ENCODE measurements around the gene TOX4.
A peak's percentile ranks its signal among the peaks of the same experiment; 100 is the strongest.
"Not testable (repeated sequence)": the region's sequence is repeated elsewhere in the genome, so short reads cannot be mapped to it uniquely, and the experiment has no call there.

TOX4 gene

DNA sequence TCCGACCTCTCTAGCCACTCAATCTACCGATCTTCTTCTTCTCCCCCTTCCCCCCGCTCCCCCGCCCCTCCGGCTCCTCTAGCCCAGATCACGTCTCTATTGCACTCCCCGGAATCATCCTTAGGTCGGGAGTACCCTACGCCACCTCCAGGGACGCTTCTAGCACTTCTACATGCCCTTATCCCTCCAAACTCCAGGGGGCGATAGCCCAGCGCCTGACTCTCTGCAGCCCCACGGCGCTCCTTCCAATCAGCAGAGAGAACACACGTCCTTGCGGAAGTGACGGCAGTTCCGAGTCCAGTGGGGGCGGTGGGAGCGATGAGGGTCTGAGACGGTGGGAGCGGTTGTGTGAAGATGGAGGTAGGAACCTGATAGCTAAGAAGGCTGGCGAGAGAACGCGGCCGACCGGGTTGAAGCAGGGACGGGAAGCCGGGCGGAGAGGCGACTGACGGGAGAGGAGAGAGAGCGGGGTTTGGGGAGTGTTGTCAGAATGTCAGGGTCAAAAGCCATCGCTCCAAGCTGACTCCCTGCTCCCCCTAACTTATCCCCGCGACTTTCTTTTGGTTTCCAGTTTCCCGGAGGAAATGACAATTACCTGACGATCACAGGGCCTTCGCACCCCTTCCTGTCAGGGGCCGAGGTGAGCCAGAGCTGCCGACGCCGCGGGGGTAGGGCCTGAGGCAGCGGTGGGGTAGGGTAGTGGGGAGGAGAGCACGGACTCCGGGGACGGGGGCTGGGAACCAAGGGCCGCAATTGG is at the start of gene TOX4, which contains the start of gene RAB2B:
Gene TOX4, plus strand, starts transcription at position 271 of the 757 bp plus-strand sequence. Its CDS starts 84 bp downstream, at position 355.
Gene RAB2B, minus strand, starts transcription at position 35 of the 757 bp plus-strand sequence. CDS start 87 bp downstream, outside the sequence.
- DNase-seq (ENCODE audit: low read depth in 2 of 2): peak; percentile 91 to 94

DNA sequence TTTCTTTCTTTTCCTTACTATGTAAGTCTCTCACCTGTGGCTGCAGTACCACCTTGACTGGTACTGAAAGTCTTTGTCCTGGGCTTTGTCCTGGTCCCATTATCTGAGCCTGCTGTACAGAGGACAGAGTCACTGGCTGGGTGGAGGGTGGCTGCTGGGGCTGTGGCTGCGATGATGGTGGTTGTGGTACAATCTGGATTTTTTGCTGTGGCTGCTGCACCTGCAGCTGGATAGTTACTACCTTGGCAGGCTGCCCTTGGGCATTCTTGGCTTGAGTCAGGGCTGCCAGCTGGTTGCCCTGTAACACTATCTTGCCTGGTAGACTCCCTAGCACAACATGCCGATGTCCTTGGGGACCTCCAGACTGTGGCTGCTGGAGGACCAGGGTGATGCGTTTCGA is 48.1 kb upstream of the TOX4 start:
- no peak for DNase-seq (ENCODE audit: low read depth in 2 of 2)

DNA sequence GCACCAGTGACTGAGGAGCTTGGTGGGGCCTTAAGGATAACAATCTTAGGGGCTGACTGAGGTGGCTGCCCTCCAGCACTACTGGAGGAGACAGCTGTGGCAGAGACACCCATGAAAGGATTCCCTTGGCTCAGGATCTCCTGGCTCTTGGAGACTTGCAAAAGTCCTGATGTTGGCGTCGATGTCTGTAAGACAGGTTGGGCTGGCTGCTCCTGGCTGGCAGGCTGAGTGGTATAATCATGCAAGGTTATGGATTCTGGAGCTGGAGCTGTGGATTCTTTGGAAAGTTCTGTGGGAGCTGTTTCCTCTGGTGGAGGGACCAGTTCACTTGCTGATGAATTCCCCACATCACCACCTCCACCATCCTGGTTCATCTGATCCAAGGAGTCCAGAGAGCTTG is 45.9 kb upstream of the TOX4 start:
- no peak for DNase-seq (ENCODE audit: low read depth in 2 of 2)

DNA sequence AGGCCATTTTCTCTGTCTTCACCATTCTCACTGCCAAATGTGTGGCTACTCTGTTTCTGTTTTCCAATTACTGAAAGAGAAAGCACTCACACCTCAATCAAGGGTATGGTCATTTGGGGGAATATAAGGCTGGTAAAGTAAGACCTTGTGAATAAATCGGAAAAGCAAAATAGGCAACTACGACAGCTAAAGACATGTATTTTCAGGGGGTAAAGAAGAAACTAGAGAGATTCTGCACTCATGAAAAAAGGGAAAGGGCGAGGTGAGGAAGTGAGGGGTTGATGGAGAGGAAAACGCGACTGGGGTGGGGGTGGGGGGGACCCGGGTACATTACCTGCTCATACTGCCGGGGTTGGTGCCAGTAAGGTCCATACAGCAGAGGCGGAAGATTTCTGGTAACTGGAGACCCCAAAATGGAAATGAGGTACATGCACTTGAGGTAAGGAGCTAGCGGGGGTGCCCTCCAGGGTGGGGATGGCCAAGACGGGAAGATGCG is 40.4 kb upstream of the TOX4 start:
- DNase-seq (ENCODE audit: low read depth in 2 of 2): no peak

DNA sequence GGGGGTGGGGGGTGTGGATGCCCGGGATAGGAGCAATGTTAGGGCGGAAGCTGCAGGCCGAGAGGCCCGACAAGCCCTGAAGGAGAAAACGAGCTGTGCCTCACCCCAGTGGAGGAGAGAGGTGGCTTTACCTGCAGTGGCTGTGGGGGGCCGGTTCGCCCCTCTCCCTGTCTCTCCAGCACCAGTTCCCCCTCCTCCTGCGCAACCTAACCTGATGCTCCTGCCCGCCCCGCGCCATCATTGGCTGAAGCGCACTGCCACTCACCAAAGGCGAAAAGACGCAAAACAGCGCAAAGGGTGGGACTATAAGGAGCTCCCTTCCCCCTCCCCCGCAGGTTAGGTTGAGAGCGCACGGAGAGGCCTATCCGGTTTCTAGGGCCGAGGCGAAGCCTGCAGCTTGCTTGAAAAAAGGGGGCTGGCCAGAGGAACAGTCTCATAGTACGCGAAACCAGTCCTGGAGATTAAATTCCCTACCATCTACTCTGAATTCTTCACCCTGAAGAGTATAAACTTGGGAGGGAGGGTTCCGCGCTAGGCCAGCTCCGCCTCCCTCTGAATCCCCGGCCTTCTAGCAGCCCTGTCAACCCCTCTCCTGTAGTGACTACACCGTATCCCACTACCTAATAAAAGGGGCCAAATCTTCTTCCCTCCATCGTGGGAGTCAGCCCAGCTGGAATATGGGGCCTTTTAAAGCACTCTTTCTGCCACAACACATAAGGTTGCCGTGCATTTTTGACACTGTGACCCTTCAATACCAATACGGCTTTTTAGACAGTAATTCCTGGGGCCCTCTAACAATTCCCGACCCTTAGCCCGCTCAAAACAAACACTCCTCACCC is 39.7 kb upstream of the TOX4 start:
- peak; percentile 96 to 98 for DNase-seq (ENCODE audit: low read depth in 2 of 2)

DNA sequence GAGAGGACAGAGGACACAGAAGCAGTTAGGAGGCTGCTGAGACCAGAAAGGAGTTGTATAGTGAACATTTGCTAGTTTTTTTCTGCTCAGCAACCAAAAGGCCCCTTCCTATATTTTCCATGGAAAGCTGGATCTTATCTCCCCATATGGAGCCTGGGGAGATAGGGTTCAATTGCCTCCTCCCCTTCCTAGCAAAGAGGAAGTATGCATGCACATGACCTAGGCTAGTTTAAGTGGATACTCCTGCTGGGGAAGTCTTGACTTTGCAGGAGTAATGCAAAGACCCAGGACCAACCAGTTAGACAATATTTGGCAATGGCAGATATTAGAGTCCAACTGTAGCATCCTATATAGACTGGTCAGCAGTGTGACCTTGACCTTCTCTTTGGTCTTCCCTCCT is 36.1 kb upstream of the TOX4 start:
- no peak for DNase-seq (ENCODE audit: low read depth in 2 of 2)

DNA sequence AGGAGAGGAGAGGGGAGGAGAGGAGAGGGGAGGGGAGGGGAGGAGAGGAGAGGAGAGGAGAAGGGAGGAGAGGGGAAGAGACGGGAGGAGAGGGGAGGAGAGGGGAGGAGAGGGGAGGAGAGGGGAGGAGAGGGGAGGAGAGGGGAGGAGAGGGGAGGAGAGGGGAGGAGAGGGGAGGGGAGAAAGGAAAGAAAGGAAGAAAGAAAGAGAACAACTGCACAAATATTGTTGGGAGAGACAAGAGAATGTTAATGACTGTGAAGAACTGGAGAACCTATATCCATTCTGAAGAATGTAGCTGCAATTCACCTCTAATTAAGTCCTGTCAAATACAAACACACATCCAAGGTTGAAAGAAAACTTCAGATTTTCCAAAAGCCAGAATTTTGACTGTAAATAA is 34.3 kb upstream of the TOX4 start:
- not testable (repeated sequence) for DNase-seq (ENCODE audit: low read depth in 2 of 2)

DNA sequence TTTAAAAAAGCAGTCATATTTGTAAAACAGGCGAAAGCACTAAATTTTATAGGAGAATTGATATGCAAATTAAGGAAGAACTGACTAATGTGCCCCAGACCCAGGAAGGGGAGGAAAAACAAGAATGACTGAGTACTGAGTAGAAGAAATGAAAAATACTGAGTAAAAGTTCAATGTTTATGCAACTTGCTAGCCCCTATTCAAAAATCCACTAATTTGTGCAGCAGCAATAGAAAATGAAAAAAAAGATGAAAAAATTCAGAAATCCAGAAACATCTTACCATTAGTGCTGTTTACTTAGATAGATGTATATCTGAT is 27.1 kb upstream of the TOX4 start:
- DNase-seq (ENCODE audit: low read depth in 2 of 2): no peak

DNA sequence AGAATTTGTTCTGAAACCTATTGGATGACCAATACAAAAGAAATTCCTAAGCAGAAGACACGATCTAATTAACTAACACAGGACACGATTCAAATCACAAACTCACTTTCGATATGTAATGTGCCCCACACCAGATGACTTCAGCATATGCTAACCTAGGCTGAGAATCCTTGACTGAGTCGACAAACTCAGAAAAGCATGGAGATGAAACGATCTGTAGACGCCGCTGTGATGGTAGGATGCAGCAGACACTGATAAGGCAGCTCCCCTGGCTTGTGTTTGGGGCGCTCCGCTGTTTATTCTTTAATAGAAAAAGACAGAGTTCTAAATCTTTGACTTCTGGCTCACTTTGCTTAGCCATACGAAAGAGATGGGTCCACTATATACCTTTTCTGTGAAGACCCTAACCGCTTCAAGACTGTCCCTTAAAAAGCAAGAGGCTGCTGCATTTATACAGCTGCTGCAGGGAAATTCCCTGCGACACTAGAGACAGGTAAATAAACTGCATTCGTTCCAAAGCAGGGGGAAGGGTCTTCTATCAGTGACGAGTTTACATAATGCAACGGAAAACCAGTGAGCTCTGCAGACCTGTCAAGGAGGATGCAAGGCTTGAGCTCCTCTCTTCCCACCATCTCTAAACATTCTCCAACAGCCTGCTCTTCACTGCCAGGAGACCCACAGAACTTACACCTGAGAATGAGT is 22.0 kb upstream of the TOX4 start:
- DNase-seq (ENCODE audit: low read depth in 2 of 2): no peak

DNA sequence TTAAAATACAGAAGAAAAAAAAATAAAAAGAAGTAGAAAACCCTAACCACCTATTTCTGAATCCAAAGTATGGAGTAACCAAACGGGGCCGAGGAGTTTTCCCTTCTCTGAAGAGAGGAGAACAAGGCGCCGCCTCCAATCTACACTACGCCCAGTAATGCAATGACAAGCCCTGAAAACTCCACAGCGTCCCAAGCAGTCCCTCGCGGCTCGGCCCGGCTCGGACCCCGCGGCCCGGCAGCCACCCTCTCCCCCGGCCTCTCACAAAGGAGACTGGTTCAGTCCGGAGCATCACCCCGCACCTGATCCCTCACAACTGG is 21.4 kb upstream of the TOX4 start:
- DNase-seq (ENCODE audit: low read depth in 2 of 2): no peak

DNA sequence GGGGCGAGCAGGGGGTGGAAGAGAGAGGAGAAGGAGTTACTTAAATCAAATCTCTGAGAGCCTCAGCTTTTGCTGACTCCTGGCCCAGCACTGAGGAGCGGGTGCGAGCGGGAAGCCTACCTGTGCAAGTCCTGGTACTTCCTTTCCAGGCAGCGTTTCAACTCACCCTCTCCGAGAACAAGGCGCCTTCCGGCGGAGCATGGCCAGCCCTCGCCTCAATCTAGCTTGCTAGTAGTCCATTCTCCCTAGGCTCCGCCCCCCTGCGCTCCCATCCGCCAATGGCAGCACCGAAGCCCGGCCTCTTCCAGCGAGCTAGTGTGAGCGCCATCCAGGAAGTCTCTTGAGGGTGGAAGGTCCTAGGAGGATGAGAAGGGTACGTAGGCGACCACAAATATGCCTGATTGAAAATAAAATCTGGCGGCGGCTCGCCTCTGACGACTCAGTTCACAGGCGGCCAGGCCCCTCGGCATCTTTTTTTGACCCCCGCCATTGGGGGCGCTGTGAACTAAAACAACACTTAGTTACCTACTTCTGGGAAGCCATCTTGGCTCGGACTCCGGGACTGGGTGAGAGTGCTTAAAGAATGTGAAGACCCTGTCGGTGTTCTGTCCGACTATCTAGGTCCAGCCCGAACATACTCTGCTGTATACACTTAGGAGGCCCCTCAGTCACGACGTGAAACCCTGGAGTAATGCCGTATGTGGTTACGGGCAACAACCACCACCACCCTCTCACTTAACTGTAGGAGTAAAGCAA is 20.9 kb upstream of the TOX4 start, which contains the start of gene CHD8:
Gene CHD8, minus strand, starts transcription at position 212 of the 756 bp plus-strand sequence. CDS start 24,480 bp downstream, outside the sequence.
- peak; percentile 99 for DNase-seq (ENCODE audit: low read depth in 2 of 2)

DNA sequence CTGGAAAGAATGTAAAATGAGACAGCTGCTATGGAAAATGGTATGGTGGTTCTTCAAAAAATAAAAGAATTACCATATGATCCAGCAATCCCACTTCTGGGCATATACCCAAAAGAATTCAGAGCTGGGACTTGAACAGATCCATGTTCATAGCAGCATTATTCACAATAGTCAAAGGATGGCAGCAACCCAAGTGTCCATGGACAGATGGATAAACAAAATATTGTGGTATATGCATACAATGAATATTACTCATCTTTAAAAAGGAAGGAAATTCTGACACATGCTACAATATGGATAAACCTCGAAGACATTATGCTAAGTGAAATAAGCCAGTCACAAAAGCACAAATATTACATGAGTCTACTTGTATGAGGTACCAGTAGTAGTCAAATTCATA is 9.4 kb upstream of the TOX4 start:
- no peak for DNase-seq (ENCODE audit: low read depth in 2 of 2)

DNA sequence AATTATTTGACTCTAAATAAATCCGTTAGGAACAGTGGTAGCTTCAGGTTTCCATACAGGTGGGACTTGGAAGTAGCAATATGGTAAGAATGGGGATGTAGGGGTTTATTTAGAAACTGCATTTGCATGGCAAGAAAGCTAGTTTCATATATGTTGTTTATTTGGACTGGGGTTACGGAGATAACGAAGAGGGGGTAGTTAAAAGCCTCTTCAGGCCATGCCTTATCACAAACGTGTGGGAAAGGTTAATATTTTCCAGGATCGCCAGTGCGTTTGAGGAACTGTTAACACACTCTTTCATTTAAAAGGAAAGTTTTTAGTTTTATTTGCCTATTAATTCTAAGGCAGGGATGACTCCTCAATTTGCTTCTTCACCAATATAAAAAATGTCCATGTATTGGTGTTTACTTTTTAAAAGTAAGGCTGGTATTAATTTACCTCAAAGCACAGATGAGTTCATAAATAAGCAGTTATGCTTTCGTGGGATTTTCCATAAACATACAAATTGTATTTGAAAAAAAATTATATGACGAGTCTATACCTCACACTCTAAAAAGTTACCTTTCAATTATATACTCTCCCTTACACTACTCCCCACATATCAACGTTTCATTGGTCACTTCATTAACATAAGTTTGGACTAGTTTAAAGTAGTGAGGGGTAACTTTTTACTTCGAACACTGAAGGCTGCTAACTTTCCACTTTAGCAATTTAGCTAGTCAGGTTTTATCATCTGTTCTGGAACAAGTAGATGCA is 1.1 kb upstream of the TOX4 start:
- DNase-seq (ENCODE audit: low read depth in 2 of 2): no peak

DNA sequence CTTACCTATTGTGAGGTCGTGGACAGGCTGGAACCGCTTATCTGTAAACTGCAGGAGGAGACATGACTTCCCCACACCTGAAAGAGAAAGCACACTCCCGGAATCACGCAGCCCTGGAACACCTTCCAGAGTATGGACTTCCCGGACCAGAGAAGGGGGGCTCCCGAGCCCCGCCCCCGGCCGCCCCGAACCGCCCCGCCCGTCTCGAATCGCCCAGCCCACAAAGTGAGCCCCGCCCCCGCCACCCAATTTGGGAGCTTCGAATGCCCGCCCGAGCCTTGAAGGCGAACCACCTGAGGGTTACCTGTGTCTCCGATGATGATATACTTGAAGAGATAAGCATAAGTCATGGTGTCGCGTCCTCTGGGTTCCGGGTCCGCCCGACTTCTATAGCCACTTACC is 471 bp upstream of the TOX4 start:
- peak; percentile 70 to 79 for DNase-seq (ENCODE audit: low read depth in 2 of 2)

DNA sequence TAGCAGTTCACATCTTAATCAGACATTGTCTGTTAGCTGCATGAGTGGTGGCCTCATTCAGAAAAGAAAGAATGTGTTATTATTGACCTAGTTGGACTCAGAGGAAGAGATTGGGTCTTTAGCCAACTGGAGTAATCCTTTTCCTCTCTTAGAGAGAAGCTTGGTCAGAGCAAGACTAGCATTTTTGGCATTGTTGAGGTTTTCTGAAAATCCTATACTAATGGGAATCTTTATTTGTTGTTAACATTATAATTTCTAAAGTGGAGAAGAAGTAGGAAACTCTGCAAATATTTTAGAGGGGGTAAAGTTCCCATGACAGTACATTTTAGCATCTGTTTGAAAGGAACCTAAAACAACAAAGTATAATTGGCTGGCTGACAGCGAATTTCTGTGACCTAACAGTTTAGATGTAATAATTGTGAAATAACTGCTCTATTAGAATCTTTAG is 9.7 kb downstream of the TOX4 start:
- DNase-seq (ENCODE audit: low read depth in 2 of 2): no peak

DNA sequence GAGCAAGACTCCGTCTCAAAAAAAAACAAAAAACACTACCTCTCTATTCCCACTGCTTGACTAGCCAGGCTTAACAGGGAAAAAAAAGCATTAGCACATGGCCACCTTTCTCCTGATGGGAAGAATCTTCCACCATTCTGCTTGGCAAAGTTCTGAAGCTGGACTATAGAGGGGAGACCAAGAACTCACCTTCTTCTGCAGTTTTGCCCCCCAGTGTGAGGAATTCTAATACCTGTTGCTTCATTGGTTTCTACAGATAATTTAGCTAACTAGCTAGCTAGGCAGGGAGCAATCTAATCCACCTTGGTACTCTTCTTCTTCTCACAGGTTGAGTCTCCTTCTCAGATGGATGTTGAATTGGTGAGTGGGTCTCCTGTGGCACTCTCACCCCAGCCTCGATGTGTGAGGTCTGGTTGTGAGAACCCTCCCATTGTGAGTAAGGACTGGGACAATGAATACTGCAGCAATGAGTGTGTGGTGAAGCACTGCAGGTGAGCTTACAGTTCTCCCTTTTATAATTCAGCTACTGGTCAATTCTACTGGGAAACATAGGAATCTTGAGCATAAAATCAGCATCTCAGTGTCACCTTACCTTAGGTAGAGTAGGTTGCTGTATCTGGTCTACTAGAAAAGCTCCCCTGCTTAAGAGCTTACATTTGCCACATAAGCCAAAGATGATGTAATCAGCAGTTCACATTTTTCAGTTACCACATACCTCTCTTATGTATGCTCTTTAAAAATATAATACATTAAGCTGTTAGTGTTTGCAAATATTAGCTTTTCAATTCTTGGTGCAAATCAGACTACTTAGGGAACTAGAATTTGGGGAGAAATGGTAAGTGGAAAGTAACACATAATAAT is 18.1 kb downstream of the TOX4 start:
- no peak for DNase-seq (ENCODE audit: low read depth in 2 of 2)

DNA sequence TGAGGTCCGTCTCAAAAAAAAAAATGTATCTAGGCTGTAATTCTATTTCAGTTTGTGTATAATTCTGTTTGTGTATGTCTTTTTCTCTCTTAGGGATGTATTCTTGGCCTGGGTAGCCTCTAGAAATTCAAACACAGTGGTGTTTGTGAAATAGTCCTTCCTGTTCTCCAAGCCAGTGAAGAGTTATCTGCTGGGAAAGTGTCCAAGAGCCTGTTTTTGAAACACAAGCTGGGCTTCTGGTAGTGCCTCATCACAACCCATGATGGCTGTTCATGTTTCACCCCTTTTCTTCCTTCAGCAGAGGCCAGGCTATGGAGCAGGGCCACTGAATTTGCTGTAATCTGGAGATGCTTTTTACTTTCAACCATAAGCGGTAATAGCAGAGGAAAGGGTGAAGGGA is 19.5 kb downstream of the TOX4 start:
- DNase-seq (ENCODE audit: low read depth in 2 of 2): no peak

DNA sequence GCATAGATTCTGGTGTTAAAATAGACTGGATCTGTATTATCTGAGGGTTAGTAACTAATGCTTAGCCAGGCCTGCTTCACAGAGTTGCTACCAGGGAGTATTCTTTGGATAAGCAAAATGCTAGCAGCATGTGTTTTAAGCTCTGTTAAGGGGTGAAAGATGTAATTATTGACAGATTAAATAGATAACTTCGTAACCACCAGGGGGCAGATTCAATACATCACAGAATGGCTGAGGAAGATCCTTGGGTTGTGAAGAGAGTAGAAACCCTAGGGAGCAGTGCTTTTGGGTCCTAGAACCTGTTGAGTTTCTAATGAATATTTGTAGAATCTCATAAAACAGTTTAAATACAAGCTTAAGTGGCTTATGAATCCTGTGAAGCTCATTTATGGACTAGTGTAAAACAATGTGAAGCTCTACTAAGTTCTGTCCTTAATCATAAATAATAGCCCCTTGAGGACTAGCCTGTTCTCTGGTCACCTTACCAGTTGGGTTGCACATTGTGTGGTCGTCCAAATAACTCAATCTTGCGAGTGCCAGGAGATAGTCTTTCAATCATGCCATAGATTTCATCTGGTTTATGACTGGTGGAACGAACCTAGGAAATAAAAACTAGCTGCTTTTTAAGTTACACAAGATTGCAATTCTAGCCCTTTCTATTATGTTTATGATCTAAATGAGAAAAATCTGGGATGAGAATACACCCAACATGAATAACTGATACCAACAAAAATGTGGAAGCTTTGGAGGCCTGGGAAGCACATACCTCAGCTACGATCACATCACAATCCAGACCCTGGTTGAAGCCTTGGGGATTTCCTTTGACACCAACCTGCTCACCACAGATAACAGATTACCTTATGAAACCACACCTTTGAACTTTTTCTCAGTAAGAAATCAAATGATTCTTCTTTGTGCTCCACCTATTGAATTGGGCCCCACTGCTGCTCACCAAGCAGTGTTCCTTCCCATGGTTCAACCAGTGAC is 21.8 kb downstream of the TOX4 start:
- DNase-seq (ENCODE audit: low read depth in 2 of 2): no peak

DNA sequence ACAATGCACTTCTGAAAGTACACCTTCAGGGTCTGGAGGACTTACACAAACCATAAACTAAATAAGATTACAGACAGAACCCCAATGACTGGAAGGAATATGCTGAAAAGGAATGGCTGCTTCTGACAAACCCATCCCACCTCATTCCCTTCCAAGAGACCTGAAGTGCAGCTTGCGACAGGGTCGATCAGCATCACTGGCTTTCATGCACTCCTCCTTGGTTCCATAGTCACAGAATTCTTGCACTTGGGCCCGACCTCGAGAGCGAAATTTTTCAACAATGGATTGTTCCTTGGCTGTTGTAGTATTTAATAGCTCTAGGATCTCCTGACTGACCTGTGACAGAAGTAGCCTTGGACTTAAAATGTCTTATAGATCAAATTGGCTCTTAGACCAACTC is 24.6 kb downstream of the TOX4 start:
- DNase-seq (ENCODE audit: low read depth in 2 of 2): no peak
